NCI-H2227 treated with DMSO at 0.1 percent for 48 hours (cell line): ENCODE data around the gene CD79B.
"Not testable (repeated sequence)": the region's sequence is repeated elsewhere in the genome, so short reads cannot be mapped to it uniquely, and the experiment has no call there.

Source experiments
- DNase-seq: peaks from one replicate; lab custom pipeline; 2025; lab: John Stamatoyannopoulos, UW

Gene CD79B

DNA sequence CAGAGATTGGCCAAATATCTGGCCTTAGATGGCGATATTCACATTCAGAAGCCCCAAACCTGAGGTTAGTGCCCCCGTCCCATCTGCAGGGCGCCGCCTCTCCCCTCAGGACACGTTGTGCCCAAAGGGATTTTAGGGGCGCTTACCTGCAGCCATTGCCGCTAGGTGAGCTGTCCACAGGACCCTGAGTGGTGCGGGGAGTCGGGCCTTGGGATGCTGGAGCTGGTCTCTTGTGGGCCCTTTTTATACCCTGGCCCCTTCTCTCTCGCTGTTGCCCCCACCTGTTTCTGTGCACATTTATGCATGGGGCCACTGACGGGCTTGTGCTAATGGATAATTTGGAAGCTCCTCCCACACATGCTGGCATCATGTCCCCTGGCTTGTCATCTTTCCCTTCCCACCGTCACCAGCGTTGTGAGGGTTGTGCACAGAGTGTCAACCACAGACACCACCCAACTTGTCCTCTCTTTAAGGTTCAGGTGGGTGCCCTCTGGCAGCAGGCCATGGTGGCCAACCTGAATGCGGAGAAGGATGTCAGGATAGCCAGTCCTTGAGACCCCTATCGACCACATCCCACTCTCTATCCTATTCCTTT is 21.0 kb downstream of the CD79B start, which contains the start of gene CSHL1:
Gene CSHL1 (minus strand): TSS at position 218 of the 595 bp plus-strand sequence. CDS start 62 bp downstream, at position 156.
- DNase-seq = no peak

- DNase-seq = no peak
These were observed 22.0 kb downstream of the CD79B start for GRCh38 chr17:63910096-63910495.

DNA sequence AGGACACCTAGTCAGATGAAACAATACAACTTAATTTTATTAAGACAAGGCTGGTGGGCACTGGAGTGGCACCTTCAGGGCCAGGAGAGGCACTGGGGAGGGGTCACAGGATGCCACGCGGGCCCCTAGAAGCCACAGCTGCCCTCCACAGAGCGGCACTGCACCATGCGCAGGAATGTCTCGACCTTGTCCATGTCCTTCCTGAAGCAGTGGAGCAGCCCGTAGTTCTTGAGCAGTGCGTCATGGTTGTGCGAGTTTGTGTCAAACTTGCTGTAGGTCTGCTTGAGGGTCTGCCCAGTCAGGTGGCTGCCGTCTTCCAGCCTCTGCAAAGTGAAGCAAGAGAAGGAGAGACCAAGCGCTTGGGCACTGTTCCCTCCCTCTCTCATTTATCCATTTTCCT is 22.5 kb downstream of the CD79B start:
- not testable (repeated sequence) for DNase-seq

DNA sequence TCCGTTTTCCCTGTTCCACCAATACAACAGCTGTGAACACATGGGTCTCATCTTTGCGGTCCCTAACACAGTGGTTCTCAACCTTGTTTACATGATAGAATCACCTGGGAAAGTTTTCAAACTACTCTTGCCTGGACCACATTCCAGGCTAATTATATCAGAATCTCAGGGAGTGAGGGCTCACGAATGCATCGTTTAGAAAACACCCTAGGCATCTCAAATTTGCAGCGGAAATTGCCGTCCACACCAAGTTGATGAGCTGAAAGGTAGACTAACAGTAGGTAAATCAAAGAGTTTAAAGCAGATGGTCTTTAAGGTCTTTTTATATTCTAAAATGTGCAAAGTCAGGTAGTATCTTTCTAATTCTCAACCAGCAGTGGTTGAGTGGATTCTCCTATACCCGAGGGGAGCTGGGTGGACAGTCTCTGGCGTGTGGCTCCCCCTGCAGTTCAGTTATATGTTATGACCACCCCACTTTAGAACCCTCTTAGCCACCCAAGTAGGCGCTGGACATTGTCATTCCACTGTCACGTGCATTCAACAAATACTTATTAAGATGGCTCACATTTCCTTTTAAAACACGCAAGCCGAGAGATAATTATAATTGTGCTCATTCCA is 24.9 kb downstream of the CD79B start:
- DNase-seq = not testable (repeated sequence)

- not testable (repeated sequence) for DNase-seq
These were observed 27.3 kb downstream of the CD79B start for GRCh38 chr17:63904796-63905195.

DNA sequence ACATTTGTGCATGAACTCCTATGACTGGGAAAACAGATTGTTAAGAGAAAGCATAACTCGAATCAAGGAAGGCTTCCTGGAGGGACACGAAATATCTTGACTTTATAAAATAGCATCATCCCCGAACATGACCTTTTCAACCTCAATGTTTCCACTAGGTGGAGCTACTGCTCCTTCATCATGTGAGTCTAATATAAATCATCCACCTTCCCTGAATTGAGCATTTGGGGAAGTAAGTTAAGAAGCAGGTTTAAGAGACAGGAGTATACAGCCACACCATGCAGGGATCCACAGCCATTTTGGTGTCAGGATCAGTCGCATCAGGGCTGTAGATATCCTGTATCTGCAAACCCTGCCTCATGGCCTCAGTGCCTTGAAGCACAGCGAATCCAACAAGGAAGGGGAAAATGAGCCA is 28.3 kb downstream of the CD79B start:
- not testable (repeated sequence) for DNase-seq

GRCh38 chr17:63901971-63902370 is 30.2 kb downstream of the CD79B start:
- not testable (repeated sequence) for DNase-seq

DNA sequence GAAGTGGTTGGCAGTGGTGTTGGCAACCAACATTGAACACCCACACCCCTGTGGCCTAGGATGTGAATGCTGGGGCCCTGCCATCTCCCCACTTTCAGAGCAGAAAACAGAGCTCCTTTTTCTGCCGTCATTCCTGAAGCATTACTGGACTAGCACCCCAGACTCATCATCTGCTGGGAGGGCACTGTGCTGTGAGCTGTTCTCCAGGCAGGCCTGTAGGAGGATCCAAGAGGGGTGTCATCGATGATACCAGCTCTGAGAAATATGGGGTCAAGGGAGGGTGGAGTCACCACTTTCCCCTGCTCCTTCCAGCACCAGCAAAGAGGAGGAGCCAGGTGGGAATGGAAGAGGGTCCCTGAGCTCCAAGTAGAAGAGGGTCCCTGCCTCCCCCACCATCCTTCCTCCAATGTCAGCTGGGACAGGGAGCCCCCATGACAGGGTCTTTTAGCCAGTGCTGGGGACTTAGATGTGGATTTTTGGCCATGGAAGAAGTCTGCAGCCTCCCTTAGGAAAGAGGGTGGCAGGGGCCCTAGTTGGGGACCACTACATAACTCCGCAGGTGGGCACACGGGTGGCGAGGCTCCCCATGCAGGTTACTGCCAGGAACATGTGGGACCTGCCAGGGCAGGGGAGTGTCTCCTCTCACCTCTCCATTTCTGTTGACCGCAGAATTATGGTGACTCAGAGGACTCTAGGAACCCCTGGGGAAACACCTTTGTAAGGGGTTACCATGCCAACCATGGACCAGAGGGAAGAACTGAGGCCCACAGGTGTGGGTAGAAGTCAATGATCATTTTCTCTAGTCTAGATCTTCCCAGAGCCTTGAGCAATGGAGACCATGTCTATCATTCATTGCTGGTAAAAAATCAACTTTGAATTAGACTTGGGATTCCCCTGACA is 33.0 kb downstream of the CD79B start:
- DNase-seq = not testable (repeated sequence)

- not testable (repeated sequence) for DNase-seq
These were observed 35.4 kb downstream of the CD79B start, which contains the start of gene CSH1 for GRCh38 chr17:63896524-63897354. Gene CSH1 (minus strand): TSS chr17:63896574. CDS start chr17:63896511, 63 bp downstream.

- not testable (repeated sequence) for DNase-seq
These were observed 37.3 kb downstream of the CD79B start for GRCh38 chr17:63894821-63895220.

DNA sequence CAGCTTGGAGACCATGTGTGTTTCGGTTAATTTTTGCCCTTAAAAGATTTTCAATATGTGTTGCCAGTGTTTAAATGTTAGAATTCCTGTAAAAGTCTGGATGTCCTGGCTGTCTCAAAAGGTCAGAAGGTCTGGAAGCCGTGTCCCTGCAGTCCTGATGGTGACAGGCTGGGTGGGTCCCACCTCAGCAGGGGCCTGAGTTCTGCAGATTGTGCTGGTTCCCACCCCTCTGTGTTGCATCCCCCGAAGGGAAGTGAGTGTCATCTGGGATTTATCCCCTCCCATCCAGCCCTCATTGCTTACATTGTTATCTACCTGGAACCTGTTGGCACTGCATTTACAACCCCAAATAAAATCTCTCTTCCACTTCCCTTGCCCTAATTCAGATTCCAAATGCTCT is 38.1 kb downstream of the CD79B start:
- not testable (repeated sequence) for DNase-seq

DNA sequence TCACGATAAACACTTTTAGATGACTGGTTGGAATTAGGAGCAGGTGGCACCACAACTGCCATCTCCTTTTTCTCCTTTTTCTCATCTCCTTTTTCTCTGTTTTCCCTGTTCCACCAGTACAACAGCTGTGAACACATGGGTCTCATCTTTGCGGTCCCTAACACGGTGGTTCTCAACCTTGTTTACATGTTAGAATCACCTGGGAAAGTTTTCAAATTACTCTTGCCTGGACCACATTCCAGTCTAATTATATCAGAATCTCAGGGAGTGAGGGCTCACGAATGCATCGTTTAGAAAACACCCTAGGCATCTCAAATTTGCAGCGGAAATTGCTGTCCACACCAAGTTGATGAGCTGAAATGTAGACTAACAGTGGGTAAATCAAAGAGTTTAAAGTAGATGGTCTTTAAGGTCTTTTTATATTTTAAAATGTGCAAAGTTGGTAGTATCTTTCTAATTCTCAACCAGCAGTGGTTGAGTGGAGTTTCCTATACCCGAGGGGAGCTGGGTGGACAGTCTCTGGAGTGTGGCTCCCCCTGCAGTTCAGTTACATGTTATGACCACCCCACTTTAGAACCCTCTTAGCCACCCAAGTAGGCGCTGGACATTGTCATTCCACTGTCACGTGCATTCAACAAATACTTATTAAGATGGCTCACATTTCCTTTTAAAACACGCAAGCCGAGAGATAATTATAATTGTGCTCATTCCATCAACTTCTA is 39.7 kb downstream of the CD79B start:
- not testable (repeated sequence) for DNase-seq

DNA sequence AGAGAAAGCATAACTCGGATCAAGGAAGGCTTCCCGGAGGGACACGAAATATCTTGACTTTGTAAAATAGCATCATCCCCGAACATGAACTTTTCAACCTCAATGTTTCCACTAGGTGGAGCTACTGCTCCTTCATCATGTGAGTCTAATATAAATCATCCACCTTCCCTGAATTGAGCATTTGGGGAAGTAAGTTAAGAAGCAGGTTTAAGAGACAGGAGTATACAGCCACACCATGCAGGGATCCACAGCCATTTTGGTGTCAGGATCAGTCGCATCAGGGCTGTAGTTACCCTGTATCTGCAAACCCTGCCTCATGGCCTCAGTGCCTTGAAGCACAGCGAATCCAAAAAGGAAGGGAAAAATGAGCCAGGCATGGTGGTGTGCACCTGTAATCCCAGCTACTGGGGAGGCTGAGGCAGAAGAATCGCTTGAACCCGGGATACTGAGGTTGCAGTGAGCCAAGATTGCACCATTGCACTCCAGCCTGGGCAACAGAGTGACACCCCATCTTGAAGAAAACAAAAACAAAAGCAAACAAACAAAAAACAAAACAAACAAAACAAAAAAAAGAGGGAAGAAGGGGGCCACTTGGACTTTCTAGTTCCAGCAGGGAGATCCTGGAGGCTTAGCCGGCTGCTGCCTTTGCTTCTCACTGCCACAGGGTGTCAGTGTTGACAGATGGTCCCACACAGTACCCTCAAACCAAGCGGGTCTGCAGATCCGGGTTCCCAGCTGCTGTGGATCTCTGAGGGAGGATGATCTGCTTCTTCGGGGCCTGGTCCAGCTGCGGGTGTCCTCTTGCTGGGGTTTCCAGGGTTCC is 42.9 kb downstream of the CD79B start:
- not testable (repeated sequence) for DNase-seq

DNA sequence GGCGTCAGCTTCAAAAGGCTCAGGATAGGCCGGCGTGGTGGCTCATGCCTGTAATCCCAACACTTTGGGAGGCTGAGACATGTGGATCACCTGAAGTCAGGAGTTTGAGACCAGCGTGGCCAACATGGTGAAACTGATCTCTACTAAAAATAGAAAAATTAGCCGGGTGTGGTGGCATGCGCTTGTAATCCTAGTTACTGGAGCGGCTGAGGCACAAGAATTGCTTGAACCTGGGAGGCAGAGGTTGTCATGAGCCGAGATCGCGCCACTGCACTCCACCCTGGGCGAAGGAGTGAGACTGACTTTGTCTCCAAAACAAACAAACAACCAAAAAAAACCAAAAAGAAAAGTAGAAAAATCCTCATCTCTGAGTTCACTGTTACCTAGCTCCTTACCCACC is 47.0 kb downstream of the CD79B start:
- not testable (repeated sequence) for DNase-seq

DNA sequence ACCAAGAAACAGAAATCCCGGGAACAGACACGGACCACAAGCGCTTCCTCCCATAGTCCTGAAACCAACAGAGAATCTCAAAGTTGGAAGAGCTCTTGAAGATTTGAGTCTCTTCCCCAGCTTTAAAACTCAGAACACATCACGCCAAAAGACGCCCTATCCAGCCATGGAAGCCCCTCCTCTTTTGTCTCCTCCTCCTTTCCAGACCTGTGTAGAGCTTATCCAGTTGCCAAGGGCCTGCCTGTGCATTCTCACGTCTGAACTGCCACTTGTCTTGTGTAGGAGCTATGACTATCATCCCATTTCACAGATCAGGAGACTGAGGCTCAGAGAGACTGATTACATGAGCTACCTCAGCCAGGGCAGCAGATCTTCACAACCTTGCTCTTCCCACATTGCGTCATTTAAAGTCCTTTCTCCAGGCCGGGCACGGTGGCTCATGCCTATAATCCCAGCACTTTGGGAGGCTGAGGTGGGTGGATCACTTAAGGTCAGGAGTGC is 49.5 kb downstream of the CD79B start:
- not testable (repeated sequence) for DNase-seq

DNA sequence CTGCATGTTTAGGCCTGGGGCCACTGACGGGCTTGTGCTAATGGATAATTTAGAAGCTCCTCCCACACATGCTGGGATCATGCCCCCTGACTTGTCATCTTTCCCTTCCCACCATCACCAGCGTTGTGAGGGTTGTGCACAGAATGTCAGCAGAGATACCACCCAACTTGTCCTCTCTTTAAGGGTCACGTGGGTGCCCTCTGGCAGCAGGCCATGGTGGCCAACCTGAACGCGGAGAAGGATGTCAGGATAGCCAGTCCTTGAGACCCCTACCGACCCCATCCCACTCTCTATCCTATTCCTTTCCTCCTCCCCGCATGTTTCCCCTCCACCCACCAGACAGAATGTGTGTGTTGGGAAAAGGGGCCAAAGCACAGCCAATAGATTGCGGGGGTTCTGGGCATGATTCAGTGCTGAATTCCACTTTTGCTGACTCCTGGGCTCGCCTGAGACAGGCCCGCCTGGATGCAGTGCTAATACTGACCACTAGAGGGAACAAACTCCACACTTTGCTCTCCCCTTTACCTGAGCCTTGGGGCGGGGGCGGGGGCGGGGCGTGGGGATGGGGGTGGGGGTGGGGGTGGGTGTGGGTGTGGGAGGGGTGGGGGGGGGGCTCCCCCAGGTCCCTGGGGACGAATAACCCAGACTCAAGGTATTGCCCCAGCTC is 50.1 kb downstream of the CD79B start, which contains the start of gene GH2:
Gene GH2 (minus strand): TSS at position 10 of the 667 bp plus-strand sequence. CDS start 143 bp downstream, outside the sequence.
- DNase-seq = no peak

DNA sequence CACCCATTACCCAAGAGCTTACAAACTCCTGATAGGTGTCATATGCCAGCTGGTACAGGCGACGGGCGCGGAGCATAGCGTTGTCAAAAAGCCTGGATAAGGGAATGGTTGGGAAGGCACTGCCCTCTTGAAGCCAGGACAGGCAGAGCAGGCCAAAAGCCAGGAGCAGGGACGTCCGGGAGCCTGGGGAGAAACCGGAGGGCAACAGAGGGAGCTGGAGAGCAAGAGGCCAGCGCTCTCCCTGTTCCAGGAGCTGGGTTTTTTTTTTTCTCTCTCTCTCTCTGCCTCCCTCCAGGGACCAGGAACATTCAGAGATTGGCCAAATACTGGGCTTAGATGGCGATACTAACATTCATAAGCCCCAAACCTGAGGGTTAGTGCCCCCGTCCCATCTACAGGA is 50.8 kb downstream of the CD79B start:
- DNase-seq = not testable (repeated sequence)

DNA sequence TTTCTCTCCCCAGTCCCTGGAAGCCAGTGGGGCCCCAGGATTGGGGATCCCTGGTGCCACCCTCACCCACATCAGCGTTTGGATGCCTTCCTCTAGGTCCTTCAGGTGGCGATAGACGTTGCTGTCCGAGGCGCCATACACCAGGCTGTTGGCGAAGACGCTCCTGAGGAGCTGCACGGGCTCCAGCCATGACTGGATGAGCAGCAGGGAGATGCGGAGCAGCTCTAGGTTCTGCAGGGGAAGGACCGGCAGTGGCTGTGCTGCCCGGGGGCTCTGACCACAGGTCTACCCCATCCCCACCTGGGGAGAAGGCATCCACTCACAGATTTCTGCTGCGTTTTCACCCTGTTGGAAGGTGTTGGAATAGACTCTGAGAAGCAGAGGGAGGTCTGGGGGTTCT is 51.4 kb downstream of the CD79B start:
- DNase-seq = no peak
